IPS-20b (cell line): ENCODE data around the gene NLGN1.

Experiments
- H3K27ac ChIP-seq: one replicate; pipeline ENCODE4 v1.5.1; 2013; ENCODE audit warnings: low read length
- H3K27me3 ChIP-seq: 2 replicates; pipeline ENCODE4 v1.6.1; 2013; ENCODE audit warnings: mild to moderate bottlenecking, low read length, inconsistent platforms; ENCODE audit not compliant: insufficient read depth
- H3K36me3 ChIP-seq: 2 replicates; pipeline ENCODE4 v1.6.1; 2013; ENCODE audit warnings: low read depth, mild to moderate bottlenecking, inconsistent platforms, low read length, moderate library complexity; ENCODE audit not compliant: insufficient read depth
- H3K4me1 ChIP-seq: 2 replicates; pipeline ENCODE4 v1.6.1; 2013; ENCODE audit warnings: mild to moderate bottlenecking, control low read depth, inconsistent platforms, low read length, moderate library complexity; ENCODE audit not compliant: insufficient read depth
- H3K4me3 ChIP-seq: 2 replicates; pipeline ENCODE4 v1.5.1; 2013; ENCODE audit warnings: mild to moderate bottlenecking, low read length, inconsistent platforms
- H3K9ac ChIP-seq: 2 replicates; pipeline ENCODE4 v1.6.1; 2013; ENCODE audit warnings: low read depth, mild to moderate bottlenecking, inconsistent platforms, low read length, moderate library complexity
- H3K9me3 ChIP-seq: 2 replicates; pipeline ENCODE4 v1.6.1; 2013; ENCODE audit warnings: mild to moderate bottlenecking, low read depth, low read length, inconsistent platforms; ENCODE audit not compliant: insufficient read depth

NLGN1 gene

DNA sequence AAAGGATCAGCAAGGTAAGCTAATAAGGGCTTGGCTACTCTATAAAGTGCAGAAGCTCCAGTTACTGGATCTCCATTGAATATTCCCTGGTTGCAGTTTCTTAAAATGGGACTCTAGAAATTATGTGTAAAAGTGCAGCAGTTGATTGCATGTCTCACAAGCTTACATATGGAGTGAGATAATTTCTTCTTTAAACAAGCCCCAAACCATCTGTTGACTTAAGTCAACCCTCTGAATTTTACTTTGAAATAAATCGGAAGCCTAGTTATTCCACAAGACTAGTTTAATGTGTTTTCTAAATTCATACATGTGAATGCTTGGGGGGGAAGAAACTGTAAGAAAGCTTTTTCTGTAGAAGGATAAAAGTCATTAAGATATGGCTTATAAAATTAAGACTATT lies 664.2 kb downstream of the NLGN1 start:
- no peaks in the 10 kb centered on the region for H3K36me3 ChIP-seq
- H3K27me3 ChIP-seq: no peaks in the 10 kb centered on the region
- H3K27ac ChIP-seq: no peak overlapping the region
- H3K4me1 ChIP-seq: no peaks in the 10 kb centered on the region
- H3K4me3 ChIP-seq: no peak overlapping the region
- no peak overlapping the region for H3K9ac ChIP-seq
- peaks cover 3% of the 10 kb centered on the region; the same call in 1 of the 2 replicates for H3K9me3 ChIP-seq

DNA sequence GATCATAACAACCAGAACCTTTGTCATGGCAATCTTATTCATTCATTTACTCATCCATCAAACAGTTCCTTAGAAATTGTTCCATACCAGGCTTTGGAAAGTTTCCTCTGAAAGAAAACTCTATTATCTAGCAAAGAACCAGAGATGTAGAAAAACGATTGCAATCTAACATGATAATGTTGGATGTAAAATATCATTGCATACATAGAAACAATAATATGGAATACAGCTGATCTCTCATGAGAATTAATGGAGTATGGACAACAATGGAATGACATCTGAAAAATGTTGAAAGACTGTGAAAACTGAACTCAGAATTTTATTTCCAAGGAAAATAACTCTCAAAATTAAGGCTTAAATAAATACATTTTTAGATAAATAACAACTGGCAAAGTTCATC lies 665.4 kb downstream of the NLGN1 start:
- no peaks in the 10 kb centered on the region for H3K4me1 ChIP-seq
- H3K4me3 ChIP-seq: no peak overlapping the region
- H3K9me3 ChIP-seq: peaks cover 3% of the 10 kb centered on the region; the same call in 1 of the 2 replicates
- H3K27ac ChIP-seq: no peak overlapping the region
- no peak overlapping the region for H3K9ac ChIP-seq
- no peaks in the 10 kb centered on the region for H3K36me3 ChIP-seq
- H3K27me3 ChIP-seq: no peaks in the 10 kb centered on the region

DNA sequence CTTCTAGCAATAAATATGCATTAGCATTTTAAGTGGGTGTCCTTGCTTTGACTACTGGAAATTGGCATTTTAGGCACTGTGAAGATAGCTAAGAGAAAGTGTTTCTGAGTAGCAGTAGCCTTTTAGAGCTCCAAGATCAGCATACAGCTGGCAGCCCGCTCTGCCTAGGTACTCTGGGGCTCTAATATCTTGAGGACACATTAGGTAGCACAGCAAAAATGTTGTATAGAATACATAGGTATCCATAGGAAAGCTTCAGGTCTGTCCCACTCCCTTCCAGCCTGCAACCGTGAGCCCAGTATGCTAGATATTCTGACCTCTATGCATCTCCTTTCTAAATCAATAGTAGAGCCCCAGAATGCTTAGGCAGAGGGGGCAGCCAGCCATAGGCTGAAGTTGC lies 670.5 kb downstream of the NLGN1 start:
- H3K4me3 ChIP-seq: no peak overlapping the region
- H3K27me3 ChIP-seq: no peaks in the 10 kb centered on the region
- no peaks in the 10 kb centered on the region for H3K4me1 ChIP-seq
- no peaks in the 10 kb centered on the region for H3K9me3 ChIP-seq
- H3K36me3 ChIP-seq: no peaks in the 10 kb centered on the region
- no peak overlapping the region for H3K9ac ChIP-seq
- no peak overlapping the region for H3K27ac ChIP-seq

- Histone ChIP-seq H3K4me3 (no peak overlapping the region), H3K4me1 (no peaks in the 10 kb centered on the region), H3K9me3 (no peaks in the 10 kb centered on the region), H3K27me3 (no peaks in the 10 kb centered on the region), H3K27ac (no peak overlapping the region), H3K36me3 (no peaks in the 10 kb centered on the region), H3K9ac (no peak overlapping the region)
These were observed 675.1 kb downstream of the NLGN1 start for GRCh38 chr3:174072675-174073074.

DNA sequence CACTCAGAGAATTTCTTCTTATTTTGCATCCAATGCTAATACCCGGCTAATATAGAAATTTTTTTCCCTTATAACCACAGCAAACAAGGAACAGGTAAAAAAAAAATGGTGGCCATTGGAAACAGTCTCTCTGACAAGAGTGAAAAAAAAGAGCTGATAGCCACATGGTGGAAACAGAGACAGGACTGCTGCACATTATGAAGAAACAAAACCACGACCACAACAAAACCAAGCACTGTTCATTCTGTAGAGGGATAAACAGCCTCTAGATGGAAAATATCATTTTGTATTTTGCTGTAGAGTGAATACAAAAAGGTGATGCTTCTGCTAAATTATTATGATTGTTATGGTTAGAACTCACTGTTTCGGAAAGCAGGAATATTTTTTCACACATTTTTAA lies 686.2 kb downstream of the NLGN1 start:
- no peaks in the 10 kb centered on the region for H3K4me1 ChIP-seq
- H3K27me3 ChIP-seq: no peaks in the 10 kb centered on the region
- H3K9me3 ChIP-seq: no peaks in the 10 kb centered on the region
- no peak overlapping the region for H3K4me3 ChIP-seq
- no peaks in the 10 kb centered on the region for H3K36me3 ChIP-seq
- H3K9ac ChIP-seq: no peak overlapping the region
- H3K27ac ChIP-seq: no peak overlapping the region

DNA sequence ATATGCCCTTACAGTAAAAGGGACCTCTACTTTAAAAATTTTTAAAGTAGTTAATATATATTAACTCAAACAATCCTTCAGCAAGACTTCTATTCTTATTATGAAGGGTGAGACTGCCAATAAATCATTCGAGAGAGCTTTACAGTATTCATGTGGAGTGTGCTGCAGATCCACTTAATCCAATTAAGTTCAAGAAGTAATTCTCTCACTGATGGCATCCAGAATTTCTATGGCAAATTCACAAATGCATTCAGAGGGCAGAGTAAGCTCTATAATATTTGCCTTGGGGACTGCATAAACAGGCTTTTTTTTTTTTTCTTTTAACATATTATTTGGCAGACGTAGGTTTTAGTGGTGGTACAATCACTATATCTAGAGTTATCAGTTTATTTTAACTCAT lies 692.0 kb downstream of the NLGN1 start:
- Histone ChIP-seq H3K36me3 (no peaks in the 10 kb centered on the region), H3K27ac (no peak overlapping the region)

DNA sequence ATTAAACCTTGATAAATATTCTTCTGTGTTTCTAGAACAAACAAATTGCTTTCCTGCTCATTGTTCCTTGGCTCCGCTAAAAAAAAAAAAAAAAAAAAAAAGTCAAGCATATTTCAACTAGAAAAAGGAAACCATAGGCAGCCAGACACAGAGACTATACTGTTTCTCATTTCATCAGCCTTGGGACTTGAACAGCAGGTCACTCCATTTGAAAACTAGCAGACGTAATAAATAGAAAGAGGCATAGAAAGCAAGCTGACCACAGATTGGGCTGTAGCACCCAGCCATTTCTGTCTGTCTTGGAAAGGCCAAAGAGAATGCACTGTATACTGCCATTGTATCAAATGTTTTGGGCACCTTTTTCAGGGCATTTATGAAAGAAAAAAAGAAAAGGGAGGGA lies 697.1 kb downstream of the NLGN1 start:
- no peaks in the 10 kb centered on the region for H3K27me3 ChIP-seq
- no peaks in the 10 kb centered on the region for H3K9me3 ChIP-seq
- H3K4me1 ChIP-seq: peaks cover 7% of the 10 kb centered on the region; the same call in 1 of the 2 replicates
- no peaks in the 10 kb centered on the region for H3K36me3 ChIP-seq
- H3K9ac ChIP-seq: no peak overlapping the region
- no peak overlapping the region for H3K4me3 ChIP-seq
- no peak overlapping the region for H3K27ac ChIP-seq

More for the DNA sequence above, 692.0 kb downstream of the NLGN1 start:
- H3K9ac ChIP-seq: no peak overlapping the region
- H3K9me3 ChIP-seq: no peaks in the 10 kb centered on the region
- H3K4me1 ChIP-seq: peaks cover 4% of the 10 kb centered on the region; the same call in 1 of the 2 replicates
- H3K4me3 ChIP-seq: no peak overlapping the region
- no peaks in the 10 kb centered on the region for H3K27me3 ChIP-seq

GRCh38 chr3:174097686-174098085 lies 700.1 kb downstream of the NLGN1 start:
- no peaks in the 10 kb centered on the region for H3K9me3 ChIP-seq
- H3K4me1 ChIP-seq: peaks cover 21% of the 10 kb centered on the region; the same call in 1 of the 2 replicates
- H3K9ac ChIP-seq: no peak overlapping the region
- H3K27ac ChIP-seq: no peak overlapping the region
- H3K36me3 ChIP-seq: no peaks in the 10 kb centered on the region
- no peak overlapping the region for H3K4me3 ChIP-seq
- H3K27me3 ChIP-seq: no peaks in the 10 kb centered on the region

GRCh38 chr3:174098746-174099145 lies 701.2 kb downstream of the NLGN1 start:
- H3K36me3 ChIP-seq: no peaks in the 10 kb centered on the region
- peaks cover 24% of the 10 kb centered on the region; the same call in 1 of the 2 replicates for H3K4me1 ChIP-seq

DNA sequence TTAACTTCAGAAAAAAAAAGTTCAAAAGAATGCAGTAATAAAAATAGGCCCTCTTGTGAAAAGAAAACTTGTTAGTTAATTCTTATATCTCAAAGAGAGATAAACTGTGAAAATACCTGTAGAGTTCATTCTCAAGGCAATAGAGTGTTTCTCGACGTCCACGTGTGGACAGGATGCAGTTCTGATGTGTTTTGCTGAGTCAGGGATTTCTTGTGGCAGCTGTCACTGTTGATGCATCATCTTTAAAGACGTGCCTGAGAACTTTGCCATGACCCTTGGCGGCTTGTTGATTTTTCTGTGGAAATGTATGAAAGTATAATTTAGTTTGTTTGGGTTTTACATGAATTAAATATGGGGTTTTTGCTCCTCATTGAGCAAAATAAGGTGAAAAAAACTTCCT lies 702.2 kb downstream of the NLGN1 start:
- H3K27me3 ChIP-seq: no peaks in the 10 kb centered on the region
- H3K4me1 ChIP-seq: peaks cover 18% of the 10 kb centered on the region; the same call in 1 of the 2 replicates
- no peaks in the 10 kb centered on the region for H3K36me3 ChIP-seq
- H3K4me3 ChIP-seq: no peak overlapping the region
- H3K9ac ChIP-seq: no peak overlapping the region
- no peak overlapping the region for H3K27ac ChIP-seq
- no peaks in the 10 kb centered on the region for H3K9me3 ChIP-seq

More at GRCh38 chr3:174098746-174099145, 701.2 kb downstream of the NLGN1 start:
- no peak overlapping the region for H3K4me3 ChIP-seq
- no peaks in the 10 kb centered on the region for H3K9me3 ChIP-seq
- H3K27ac ChIP-seq: no peak overlapping the region
- H3K27me3 ChIP-seq: no peaks in the 10 kb centered on the region
- no peak overlapping the region for H3K9ac ChIP-seq

DNA sequence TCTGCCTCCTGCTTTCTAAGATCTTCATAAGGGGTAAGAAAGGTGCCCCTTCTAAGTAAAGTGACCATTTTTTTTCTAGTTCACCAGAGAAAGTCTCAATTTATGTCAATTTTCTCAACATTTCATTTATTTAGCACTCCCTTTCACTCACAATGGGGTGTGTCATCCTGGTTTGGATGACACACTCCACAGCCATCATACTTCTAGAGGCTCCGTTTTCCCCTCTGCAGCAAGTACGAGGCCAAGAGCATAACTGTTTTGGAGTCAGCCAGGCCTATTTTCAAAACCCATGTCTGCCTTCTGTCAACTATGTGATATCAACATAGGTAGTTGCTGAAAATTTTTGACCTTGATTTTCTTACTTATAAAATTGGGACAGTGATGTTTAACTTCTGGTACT lies 703.2 kb downstream of the NLGN1 start:
- peaks cover 17% of the 10 kb centered on the region; the same call in 1 of the 2 replicates for H3K4me1 ChIP-seq
- H3K27me3 ChIP-seq: no peaks in the 10 kb centered on the region
- peak overlapping the region; percentile 73 for H3K27ac ChIP-seq
- no peaks in the 10 kb centered on the region for H3K9me3 ChIP-seq
- no peak overlapping the region for H3K4me3 ChIP-seq
- H3K9ac ChIP-seq: no peak overlapping the region
- no peaks in the 10 kb centered on the region for H3K36me3 ChIP-seq

DNA sequence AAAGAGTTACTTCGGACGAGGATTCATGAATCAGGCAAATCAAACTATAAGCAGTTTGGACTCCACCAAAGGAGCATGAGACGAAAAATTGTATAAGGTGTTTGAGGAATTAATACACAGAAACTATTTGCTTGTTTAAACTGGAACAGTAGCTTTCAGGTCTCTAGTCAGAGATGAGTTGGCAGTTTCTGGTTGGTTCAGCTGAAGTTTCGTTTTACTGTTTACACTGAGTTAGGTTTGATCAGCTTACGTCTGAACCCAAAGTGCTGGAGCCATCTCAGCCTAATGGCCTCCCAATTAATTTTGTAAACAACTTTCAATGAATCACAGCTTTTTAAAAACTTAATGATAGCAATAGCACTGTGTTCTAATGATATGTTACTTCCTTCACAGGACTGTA lies 703.7 kb downstream of the NLGN1 start:
- H3K4me3 ChIP-seq: no peak overlapping the region
- peak overlapping the region; percentile 73 for H3K27ac ChIP-seq
- no peak overlapping the region for H3K9ac ChIP-seq
- no peaks in the 10 kb centered on the region for H3K9me3 ChIP-seq
- H3K36me3 ChIP-seq: no peaks in the 10 kb centered on the region
- peaks cover 17% of the 10 kb centered on the region; the same call in 1 of the 2 replicates for H3K4me1 ChIP-seq
- no peaks in the 10 kb centered on the region for H3K27me3 ChIP-seq
